HG03442 (cell line): ENCODE data around the gene INTS2.
"Not testable (repeated sequence)": the region's sequence is repeated elsewhere in the genome, so short reads cannot be mapped to it uniquely, and the experiment has no call there.

Experiments used
- ATAC-seq: cut with Tn5 transposase; IDR thresholded peaks from one replicate; pipeline ENCODE4 v1.9.1; 2021; ENCODE audit warnings: mild to moderate bottlenecking, moderate library complexity; ENCODE audit not compliant: unreplicated experiment

Gene INTS2

DNA sequence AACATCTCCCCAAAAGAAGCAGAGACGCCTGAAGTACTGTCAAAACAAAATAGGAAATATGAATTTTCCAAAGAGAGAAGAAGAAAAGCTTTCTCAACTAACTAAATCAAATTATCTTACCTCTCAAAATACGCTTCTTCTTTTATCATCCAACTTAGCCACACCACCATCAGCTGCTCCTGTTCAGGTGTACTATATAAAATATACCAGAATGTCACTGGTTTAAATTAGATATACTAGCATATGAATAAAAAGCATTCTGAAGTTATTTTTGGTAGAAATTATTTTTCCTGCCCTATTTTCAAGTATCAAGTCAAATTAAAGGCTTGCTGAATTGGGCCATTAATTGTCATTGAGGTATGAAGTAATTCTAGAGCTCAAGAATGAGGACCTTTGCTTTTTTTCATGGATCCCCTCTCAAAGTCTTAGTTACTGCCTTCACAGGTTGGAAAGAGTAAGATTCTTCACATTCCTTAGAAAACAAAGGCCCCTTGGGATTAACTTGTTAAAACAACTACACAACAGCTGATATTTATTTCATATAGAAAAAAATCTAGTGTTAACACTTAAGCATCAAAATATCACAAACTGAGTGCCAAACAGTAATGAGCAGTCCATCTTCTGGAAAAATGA is 30.1 kb downstream of the INTS2 start:
- no peak for ATAC-seq

DNA sequence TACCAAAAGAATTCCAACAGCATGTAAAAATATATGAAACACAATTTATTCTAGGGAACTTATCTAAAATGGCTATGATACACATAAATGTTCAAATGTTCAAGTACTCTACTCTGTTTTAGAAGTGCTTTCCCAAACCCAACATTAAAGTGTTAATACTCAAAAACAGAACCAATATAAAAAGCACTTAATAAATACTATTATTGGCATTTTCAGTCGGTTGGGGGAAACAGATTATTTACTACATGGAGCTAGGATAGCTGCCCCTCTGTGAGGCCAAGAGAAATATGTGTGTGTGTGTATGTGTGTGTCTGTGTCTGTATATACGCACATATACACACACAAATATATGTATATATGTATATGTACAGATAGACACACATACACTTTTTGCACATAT is 32.4 kb downstream of the INTS2 start:
- ATAC-seq = no peak

DNA sequence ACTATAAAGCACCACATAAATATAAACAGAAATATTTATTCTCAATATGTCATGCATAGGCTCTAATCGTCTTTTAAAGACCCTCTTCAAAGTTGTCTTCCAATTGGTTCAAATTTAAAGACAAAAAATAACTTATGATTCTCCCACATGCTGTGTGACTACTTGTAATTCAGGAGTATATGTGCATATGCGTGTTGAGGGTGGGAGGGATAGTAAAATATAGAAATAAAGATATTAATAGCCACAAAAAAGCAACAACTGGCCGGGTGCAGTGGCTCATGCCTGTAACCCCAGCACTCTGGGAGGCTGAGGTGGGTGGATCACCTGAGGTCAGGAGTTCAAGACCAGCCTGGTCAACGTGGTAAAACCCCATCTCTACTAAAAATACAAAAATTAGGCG is 33.5 kb downstream of the INTS2 start:
- ATAC-seq = not testable (repeated sequence)

DNA sequence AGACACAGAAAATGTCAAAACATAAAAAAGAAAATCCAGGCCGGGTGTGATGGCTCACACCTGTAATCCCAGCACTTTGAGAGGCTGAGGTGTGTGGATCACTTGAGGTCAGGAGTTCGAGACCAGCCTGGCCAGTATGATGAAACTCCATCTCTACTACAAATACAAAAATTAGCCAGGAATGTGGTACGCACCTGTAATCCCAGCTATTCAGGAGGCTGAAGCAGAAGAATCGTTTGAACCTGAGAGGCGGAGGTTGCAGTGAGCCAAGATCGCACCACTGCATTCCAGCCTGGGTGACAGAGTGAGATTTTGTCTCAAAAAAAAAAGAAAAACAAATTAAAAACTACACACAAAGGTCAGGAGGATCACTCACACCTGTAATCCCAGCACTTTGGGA is 40.0 kb downstream of the INTS2 start:
- not testable (repeated sequence) for ATAC-seq

DNA sequence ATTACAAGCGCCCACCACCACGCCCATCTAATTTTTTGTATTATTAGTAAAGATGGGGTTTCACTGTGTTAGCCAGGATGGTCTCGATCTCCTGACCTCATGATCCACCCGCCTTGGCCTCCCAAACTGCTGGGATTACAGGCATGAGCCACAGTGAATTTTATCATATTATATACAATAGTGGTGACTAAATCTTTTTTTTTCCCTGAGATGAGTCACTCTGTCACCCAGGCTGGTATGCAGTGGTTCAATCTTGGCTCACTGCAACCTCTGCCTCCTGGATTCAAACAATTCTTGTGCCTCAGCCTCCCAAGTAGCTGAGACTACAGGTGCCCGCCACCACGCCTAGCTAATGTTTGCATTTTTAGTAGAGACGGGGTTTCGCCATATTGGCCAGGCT is 41.9 kb downstream of the INTS2 start:
- not testable (repeated sequence) for ATAC-seq

DNA sequence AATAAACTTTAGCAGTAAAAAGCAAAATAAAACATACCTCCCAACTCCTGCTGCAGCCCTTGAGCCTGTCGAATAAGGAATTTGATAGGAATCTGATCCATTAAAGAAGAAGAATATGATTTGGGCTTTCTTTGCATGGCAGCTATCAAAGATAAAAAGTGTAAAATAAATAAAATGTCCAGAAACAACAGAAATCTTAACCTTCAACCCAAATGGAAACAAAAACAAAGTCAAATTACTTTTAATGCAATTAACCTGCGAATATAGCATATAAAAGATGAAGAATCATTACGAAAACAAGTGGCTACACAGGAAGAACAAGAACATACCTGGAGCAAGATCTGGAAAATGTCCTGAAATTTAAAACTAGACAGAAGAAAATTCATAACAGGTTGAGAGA is 42.9 kb downstream of the INTS2 start:
- ATAC-seq = no peak

DNA sequence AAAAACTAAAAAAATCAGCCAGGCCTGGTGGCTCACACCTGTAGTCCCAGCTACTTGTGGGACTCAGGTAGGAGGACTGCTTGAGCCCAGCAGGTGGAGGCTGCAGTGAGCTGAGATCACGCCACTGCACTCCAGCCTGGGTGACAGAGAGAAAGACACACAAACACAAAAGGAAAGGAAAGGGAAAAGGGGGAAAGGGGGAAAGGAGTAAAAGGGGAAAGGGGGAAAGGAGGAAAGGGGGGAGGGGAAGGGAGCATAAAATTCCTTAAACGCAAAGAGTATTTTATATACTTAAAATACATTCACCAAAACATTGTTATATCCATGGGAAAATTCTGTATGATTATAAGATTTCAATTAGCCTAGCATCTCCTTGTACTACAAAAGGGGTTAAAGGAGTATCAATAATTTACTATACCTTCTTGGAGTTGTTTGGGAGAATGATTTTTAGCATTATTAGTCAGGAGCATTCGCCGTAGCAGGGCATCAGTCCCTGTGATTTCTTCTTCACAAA is 47.1 kb downstream of the INTS2 start:
- ATAC-seq = no peak

DNA sequence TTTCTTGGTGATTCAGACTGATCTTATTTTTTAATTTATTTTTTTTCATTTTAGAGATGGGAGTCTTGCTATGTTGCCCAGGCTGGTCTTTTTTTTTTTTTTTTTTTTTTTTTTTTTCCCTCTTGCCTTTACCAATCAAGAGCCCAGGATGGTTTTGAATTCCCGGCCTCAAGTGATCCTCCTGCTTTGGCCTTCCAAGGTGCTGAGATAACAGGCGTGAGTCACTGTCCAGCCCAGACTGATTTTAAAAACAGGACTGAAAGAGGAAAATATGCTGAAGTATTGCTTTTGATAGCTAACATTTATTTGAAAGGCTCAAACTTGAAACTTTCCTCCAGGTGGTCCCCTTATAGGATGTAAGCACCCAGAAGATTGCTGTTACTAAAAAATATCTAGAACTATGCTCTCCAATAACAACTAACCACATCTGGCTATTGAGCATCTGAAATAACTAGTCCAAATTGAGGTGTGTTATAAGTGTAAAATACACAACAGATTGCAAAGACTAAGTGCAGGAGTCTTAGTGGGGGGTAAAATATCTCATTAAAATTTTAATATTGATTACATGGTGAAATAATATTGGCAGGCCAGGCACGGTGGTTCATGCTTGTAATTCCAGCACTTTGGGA is 48.7 kb downstream of the INTS2 start:
- ATAC-seq = no peak

DNA sequence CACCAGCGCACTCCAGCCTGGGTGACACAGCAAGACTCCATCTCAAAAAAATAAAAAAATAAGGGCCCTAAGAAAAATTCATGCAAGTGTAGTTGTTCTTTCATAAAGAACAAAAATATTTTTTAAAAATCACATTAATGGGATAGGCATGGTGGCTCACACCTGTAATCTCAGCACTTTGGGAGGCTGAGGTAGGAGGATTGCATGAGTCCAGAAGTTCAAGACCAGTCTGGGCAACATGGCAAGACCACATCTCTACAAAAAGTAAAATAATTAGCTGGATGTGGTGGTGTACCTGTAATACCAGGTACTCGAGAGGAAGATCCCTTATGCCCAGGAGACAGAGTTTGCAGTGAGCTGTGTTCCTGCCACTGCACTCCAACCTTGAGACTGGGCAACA is 49.3 kb downstream of the INTS2 start:
- no peak for ATAC-seq

DNA sequence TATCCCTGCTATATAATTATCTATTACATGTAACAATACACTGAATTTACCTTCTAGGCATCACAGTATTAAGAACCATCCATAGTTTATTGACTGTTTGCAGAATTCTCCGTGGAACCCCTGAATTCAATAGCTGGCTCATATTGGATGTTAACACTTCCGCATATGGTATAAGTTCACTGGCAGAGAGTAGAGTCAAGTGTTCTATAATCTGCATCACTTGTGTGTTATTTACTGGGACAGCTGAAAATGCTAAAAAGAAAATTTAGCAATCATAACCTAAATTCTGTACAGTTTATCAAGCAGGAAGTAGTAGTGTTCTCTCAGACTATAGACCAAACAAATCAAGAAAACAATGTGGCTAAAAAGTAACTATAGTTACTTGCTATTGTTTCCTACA is 49.9 kb downstream of the INTS2 start:
- no peak for ATAC-seq

DNA sequence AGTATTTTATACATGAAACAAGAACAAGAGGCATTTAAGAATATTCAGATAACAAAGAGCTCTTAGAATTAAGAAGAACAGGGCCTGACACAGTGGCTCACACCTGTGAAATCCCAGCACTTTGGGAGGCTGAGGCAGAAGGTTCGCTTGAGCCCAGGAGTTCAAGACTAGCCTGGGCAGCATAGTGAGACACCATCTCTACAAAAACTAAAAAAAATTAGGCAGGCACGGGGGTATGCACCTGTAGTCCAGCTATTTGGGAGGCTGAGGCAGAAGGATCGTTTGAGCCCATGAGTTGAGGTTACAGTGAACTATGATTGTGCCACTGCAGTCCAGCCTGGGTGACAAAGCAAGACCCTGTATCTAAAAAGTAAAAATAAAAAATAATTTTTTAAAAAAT is 52.0 kb downstream of the INTS2 start:
- ATAC-seq = no peak

DNA sequence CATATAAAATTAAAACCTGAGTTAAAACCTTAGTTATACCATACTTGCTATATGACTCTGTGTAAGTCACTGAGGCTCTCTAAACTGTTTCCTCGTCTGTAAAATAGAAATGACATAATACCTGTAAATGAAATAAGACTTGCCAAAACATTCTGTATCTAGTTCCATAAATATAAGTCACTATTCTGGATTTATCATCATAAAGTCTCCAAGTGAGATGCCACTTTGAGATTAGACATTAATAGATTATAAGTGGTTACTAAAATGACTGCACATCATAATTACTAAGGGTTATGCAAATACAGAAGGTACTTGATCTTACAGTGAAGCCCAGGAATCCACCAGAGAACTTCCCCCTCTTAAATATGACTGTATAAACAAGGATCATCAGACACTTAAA is 52.5 kb downstream of the INTS2 start:
- ATAC-seq = no peak

DNA sequence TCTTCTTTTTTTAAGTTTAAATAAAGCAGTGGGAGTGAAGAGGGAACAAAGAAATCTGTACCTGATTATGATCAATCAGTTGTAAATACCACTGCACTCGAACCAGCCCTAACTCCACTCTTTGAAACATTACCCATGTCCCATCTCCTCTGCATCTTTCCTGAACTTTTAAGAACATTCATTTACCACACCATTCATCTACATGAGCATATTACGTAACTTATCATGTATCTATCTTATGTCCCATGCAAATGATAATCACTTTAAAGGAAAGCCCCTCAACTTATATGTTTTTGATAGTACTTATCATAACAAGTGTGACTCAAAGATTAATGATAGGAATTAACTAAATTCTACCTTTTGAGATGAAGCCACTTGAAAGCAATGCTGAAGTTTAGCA is 53.7 kb downstream of the INTS2 start:
- ATAC-seq = no peak

DNA sequence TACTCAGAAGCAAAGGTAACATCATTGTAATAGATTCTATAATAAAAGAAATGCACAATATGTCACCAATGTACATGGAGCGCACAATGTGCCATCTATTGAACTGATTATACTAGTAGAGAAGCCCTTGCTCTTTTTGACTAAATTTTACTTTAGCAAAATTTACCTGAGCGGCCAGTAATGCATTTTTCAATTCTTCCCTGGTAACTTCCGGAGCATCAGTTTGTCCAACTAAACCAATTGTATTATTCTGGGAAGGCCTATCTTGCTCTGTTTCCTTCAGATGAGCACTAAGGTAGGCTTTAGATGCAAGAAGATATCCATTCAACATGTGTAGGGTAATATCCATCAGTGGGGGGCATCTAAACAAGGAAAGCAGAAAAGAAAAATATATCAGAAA is 55.7 kb downstream of the INTS2 start:
- ATAC-seq = no peak

DNA sequence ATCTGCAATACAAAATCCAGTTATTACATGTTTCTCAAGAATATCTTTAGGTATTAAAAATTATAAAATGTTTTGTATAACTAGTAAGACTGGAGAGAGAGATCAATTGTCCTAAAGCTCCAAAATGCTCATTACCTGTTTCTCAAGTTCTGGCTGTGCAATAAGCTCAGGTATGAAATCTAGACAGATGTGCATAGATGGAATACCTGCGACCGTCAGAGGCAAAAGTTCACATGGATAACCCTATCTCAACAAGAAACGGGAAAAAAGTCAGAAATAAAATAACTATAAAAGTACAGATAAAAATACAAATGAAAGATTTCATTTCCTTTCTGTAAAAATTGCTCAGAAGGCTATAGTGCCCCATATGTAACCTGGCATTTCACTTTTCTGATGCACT is 58.6 kb downstream of the INTS2 start:
- ATAC-seq = no peak

DNA sequence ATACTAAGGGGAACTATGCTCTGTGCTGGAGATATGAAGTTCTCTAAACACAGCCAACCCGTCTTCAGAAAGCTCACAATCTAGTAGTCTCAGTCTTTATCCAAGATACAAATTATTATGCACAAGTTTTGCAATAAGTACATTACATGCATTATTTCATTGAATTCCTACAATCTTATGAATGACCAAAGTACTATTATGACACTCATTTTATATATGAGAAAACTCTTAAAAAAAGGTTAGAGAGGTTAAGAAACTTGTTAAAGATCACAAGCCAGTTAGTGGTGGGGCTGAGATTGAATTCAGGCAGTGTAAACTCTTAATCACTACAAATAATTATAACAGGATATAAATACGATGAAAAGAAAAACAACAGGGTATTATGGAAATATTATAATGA is 59.7 kb downstream of the INTS2 start:
- no peak for ATAC-seq

DNA sequence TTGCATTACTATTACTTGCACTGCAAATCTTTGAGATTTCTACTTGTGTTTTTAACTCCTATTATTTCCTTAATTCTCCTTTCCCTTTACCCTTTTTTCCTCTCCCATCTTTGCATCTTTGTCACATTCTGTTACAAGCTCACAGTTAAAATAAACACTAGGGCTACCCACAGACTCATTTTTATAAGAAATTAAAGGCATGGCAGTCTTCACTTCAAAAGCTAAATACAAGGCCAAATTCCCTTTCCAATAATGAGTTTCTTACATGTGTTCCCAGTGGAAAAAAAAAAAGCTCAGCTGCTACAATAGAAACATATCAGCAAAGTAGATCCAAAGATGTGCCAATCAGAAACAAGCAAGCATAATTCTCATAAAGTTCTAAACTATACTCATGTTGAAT is 60.7 kb downstream of the INTS2 start:
- ATAC-seq = no peak

DNA sequence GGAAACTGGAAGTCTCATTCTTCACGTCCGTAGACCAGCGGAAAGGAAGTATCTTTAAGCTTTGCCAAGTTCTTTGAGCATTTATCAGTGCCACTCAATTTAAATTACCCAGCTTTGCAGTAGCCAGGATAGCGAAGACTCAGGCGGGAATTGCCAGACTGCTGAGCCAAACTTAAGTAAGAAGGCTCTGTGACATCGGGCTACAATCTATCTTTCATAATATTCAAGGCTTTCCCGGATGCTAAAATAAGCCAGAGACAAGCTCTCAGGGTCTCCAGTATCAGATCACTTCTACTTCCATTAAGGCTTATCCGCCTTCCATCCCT is 64.0 kb downstream of the INTS2 start:
- ATAC-seq = no peak

DNA sequence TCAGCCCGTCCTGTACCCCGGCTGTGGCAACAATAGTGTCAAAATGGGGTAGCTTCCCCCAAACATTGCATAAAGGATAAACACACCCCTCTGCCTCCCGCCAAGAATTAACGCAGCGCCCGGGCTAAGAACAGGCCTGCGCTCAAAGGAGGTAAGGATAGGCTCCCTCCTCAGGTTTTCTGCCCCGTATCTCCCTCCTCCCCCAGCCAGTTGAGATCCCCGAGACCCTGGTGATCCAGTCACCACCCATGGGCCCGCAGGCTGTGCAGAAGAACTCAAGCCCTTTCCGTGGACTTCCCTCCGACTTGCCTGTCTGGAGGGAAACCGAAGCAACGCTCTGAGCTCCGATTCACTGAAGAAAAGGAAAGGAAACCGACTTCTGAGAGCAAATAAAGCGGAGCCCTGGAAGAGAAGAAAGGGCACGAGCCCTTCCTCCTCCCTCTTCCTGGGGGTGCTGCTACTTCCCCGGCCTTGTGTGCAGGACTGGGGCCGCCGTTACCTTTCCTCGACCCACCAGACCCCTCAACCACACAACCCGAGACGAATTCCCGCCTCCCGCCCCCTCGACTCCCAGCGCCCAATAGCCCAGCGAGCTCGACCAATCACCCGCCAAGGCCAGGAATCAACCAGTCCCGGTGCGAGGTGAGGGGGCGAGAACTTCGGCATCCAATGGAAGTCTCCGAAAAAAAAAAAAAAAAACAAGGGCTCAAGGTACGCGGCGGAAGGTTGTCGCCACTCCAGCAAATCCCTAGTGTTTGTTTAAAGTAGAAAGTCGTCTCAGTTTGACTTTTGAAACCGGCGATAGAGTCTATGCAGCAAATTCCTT is 64.6 kb downstream of the INTS2 start, which contains the start of gene BRIP1:
Gene BRIP1, minus strand, starts transcription at position 554 of the 826 bp plus-strand sequence. CDS start 1,989 bp downstream, outside the sequence.
- peak; percentile 90 for ATAC-seq

DNA sequence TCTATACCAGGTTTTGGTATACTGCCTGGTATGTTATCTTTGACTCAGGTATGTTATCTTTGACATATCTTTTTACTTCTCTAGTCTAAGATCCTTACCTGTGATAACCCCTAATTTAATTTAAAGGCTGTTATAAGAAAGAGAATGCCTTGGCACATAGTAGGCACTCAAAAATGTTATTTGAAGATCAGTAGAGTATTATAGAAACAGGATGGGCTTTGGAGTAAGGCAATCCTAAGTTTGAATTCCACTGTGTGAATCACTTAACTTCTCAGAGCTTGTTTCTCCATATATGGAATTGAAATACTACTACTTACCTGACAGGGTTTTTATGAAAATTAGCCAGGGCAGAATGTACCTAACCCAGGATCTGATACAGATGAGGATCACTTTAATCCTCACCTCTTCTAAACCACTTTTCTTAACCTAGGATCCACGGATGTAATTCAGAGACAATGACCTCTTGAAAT is 65.6 kb downstream of the INTS2 start:
- no peak for ATAC-seq

DNA sequence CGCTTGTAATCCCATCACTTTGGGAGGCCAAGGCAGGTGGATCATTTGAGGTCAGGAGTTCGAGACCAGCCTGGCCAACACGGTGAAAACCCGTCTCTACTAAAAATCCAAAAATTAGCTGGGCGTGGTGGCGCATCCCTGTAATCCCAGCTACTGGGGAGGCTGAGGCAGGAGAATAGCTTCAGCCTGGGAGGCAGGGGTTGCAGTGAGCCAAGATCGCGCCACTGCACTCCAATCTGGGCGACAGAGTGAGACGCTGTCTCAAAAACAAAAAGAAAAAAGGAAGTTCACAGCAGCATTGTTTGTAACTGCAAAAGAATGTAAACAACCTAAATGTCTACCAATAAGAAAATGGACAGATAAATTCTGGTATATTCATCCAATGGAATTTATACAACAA is 67.4 kb downstream of the INTS2 start:
- not testable (repeated sequence) for ATAC-seq

DNA sequence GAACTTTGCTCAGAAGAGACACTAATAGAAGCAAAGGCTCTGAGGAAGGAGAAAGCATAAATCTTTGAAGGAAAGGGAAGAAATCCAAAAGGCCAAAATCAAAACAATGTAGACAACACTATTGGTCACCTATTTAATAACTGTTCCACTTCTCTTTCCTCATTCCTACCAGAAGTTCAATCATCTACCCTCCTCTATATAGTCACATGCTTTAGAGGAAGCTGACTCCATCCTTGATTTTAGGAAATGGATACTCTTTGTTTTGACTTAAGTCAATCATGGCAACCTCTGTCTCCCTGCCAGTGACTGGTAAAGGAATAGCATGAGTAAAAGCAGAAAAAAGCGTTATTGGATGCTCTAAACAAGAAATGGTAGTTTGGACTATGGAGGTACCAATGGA is 71.7 kb downstream of the INTS2 start:
- ATAC-seq = no peak
